ENCODE results near the gene SEMA5B. TPM values are rescaled to one million over a fixed set of nuclear protein-coding genes. Genes with fewer than 3 reads are reported as not detected.

Gene SEMA5B
- total RNA-seq, 3 donors from 2014 or later (not counting 1 experiment from before 2014, with no cell fraction given), result 0.23 TPM; not detected in 2

GRCh38 chr3:123034120-123034519 lies 6.6 kb upstream of the SEMA5B start:
- peaks cover 28 to 39% of the 10 kb centered on the region in 2 donors for H3K27me3 Mint-ChIP-seq (ENCODE audit: low read depth in 2 of 2)
- no peaks in the 10 kb centered on the region for H3K4me1 ChIP-seq (ENCODE audit: control insufficient read depth, insufficient read depth, low read length)
- no peaks in the 10 kb centered on the region for H3K9me3 ChIP-seq (ENCODE audit: control insufficient read depth, insufficient read depth, low read length)
- H3K27ac Mint-ChIP-seq, result no peak overlapping the region
- H3K36me3 Mint-ChIP-seq, result no peaks in the 10 kb centered on the region
- no peak for TF ChIP-seq CTCF (IDR thresholded peaks at IDR 0.05)
- no peak overlapping the region for H3K4me3 Mint-ChIP-seq
- no peaks in the 10 kb centered on the region for H3K36me3 ChIP-seq (ENCODE audit: control insufficient read depth, insufficient read depth, low read length)
- no peak overlapping the region for H3K4me3 ChIP-seq (ENCODE audit: low read length)
- no peak overlapping the region for H3K27ac ChIP-seq (ENCODE audit: low read length)
- peaks cover 8% of the 10 kb centered on the region for H3K27me3 ChIP-seq (ENCODE audit: control insufficient read depth, insufficient read depth, low read length)
- no peak for DNase-seq
- 91% methylated on average over 5 of the region's 5 CpGs for WGBS (ENCODE audit: insufficient coverage)
- ATAC-seq, result no peak
- H3K9me3 Mint-ChIP-seq, result no peaks in the 10 kb centered on the region
- intact Hi-C loops (cut with micrococcal nuclease), result no loop called here
- H3K4me1 Mint-ChIP-seq, result no peaks in the 10 kb centered on the region

- H3K4me3 ChIP-seq (ENCODE audit: low read length), result no peak overlapping the region
- DNase-seq (no peak), ATAC-seq (no peak)
- no peak for TF ChIP-seq CTCF (IDR thresholded peaks at IDR 0.05)
- H3K9me3 Mint-ChIP-seq, result no peaks in the 10 kb centered on the region
- H3K4me1 ChIP-seq (ENCODE audit: control insufficient read depth, insufficient read depth, low read length), result peaks cover 11% of the 10 kb centered on the region
- no peak overlapping the region for H3K27ac ChIP-seq (ENCODE audit: low read length)
- peaks cover 23% of the 10 kb centered on the region for H3K27me3 ChIP-seq (ENCODE audit: control insufficient read depth, insufficient read depth, low read length)
- peaks cover 32 to 36% of the 10 kb centered on the region in 2 donors for H3K27me3 Mint-ChIP-seq (ENCODE audit: low read depth in 2 of 2)
- 83% methylated on average over 3 of the region's 3 CpGs for WGBS (ENCODE audit: insufficient coverage)
- no peak overlapping the region for H3K4me3 Mint-ChIP-seq
- peaks cover 4 to 9% of the 10 kb centered on the region in 2 donors for H3K4me1 Mint-ChIP-seq
- no peaks in the 10 kb centered on the region for H3K36me3 ChIP-seq (ENCODE audit: control insufficient read depth, insufficient read depth, low read length)
- H3K9me3 ChIP-seq (ENCODE audit: control insufficient read depth, insufficient read depth, low read length), result no peaks in the 10 kb centered on the region
- intact Hi-C loops (cut with micrococcal nuclease), result no loop called here
- H3K27ac Mint-ChIP-seq, result no peak overlapping the region
- H3K36me3 Mint-ChIP-seq, result no peaks in the 10 kb centered on the region
Observed at GRCh38 chr3:123032057-123032456, 4.5 kb upstream of the SEMA5B start.

- Histone ChIP-seq H3K4me3 (ENCODE audit: low read length) (no peak overlapping the region), H3K9me3 (ENCODE audit: control insufficient read depth, insufficient read depth, low read length) (no peaks in the 10 kb centered on the region), H3K36me3 (ENCODE audit: control insufficient read depth, insufficient read depth, low read length) (no peaks in the 10 kb centered on the region), H3K27me3 (ENCODE audit: control insufficient read depth, insufficient read depth, low read length) (peaks cover 31% of the 10 kb centered on the region), H3K27ac (ENCODE audit: low read length) (no peak overlapping the region), H3K4me1 (ENCODE audit: control insufficient read depth, insufficient read depth, low read length) (peaks cover 20% of the 10 kb centered on the region)
- no peaks in the 10 kb centered on the region for H3K36me3 Mint-ChIP-seq
- no peak overlapping the region for H3K27ac Mint-ChIP-seq
- H3K9me3 Mint-ChIP-seq, result no peaks in the 10 kb centered on the region
- intact Hi-C loops (cut with micrococcal nuclease), result no loop called here
- ATAC-seq (no peak), DNase-seq (no peak)
- H3K4me1 Mint-ChIP-seq, result peaks cover 4 to 19% of the 10 kb centered on the region in 2 donors
- H3K4me3 Mint-ChIP-seq, result no peak overlapping the region
- 90% methylated on average over 4 of the region's 4 CpGs for WGBS (ENCODE audit: insufficient coverage)
- H3K27me3 Mint-ChIP-seq (ENCODE audit: low read depth in 2 of 2), result peaks cover 28 to 39% of the 10 kb centered on the region in 2 donors
- no peak for TF ChIP-seq CTCF (IDR thresholded peaks at IDR 0.05)
Observed at GRCh38 chr3:123031051-123031450, 3.5 kb upstream of the SEMA5B start.

GRCh38 chr3:123028233-123028828 lies 768 bp upstream of the SEMA5B start:
- intact Hi-C loops (cut with micrococcal nuclease), result loop anchor here (2.0 to 5.0 kb wide), 2 partner anchors 271 to 1482 kb away; no protein-coding TSS in a partner anchor
- Histone ChIP-seq H3K4me1 (ENCODE audit: control insufficient read depth, insufficient read depth, low read length) (peaks cover 23% of the 10 kb centered on the region), H3K36me3 (ENCODE audit: control insufficient read depth, insufficient read depth, low read length) (no peaks in the 10 kb centered on the region), H3K27ac (ENCODE audit: low read length) (no peak overlapping the region), H3K27me3 (ENCODE audit: control insufficient read depth, insufficient read depth, low read length) (peaks cover 41% of the 10 kb centered on the region), H3K9me3 (ENCODE audit: control insufficient read depth, insufficient read depth, low read length) (no peaks in the 10 kb centered on the region), H3K4me3 (ENCODE audit: low read length) (peak overlapping the region; percentile 32)
- no peak overlapping the region for H3K27ac Mint-ChIP-seq
- peak in 2 of 3 donors; percentile 18 to 33 for ATAC-seq
- H3K4me3 Mint-ChIP-seq, result peak overlapping the region; percentile 41
- peak; percentile 19 for TF ChIP-seq CTCF (IDR thresholded peaks at IDR 0.05)
- H3K9me3 Mint-ChIP-seq, result no peaks in the 10 kb centered on the region
- peak in 1 of 2 donors; percentile 51 for DNase-seq
- peaks cover 4 to 25% of the 10 kb centered on the region in 2 donors for H3K4me1 Mint-ChIP-seq
- 1% methylated on average over 21 of the region's 21 CpGs for WGBS (ENCODE audit: insufficient coverage)
- H3K27me3 Mint-ChIP-seq (ENCODE audit: low read depth in 2 of 2), result peaks cover 42 to 44% of the 10 kb centered on the region in 2 donors
- no peaks in the 10 kb centered on the region for H3K36me3 Mint-ChIP-seq

Measured in natural killer cell (primary cell).